ENCODE measurements around the gene FAAP100.

GRCh38 chr17:81545160-81545949 lies 6.8 kb downstream of the FAAP100 start:
- TF ChIP-seq, protein P1, sequence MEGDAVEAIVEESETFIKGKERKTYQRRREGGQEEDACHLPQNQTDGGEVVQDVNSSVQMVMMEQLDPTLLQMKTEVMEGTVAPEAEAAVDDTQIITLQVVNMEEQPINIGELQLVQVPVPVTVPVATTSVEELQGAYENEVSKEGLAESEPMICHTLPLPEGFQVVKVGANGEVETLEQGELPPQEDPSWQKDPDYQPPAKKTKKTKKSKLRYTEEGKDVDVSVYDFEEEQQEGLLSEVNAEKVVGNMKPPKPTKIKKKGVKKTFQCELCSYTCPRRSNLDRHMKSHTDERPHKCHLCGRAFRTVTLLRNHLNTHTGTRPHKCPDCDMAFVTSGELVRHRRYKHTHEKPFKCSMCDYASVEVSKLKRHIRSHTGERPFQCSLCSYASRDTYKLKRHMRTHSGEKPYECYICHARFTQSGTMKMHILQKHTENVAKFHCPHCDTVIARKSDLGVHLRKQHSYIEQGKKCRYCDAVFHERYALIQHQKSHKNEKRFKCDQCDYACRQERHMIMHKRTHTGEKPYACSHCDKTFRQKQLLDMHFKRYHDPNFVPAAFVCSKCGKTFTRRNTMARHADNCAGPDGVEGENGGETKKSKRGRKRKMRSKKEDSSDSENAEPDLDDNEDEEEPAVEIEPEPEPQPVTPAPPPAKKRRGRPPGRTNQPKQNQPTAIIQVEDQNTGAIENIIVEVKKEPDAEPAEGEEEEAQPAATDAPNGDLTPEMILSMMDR (IDR thresholded peaks at IDR 0.05) = no peak
- no peak for TF ChIP-seq POLR2A (IDR thresholded peaks at IDR 0.05)
